GM23338 (cell line): ENCODE data around the gene AOAH. TPM values are rescaled to one million over a fixed set of nuclear protein-coding genes. Genes with fewer than 3 reads are reported as not detected.

Experiments
- ATAC-seq: fragments of 200-7000 bp; cut with Tn5 transposase; 3 replicates; pipeline ENCODE4 v1.9.1; 2020
- DNase-seq: peaks from one replicate; pipeline ENCODE4 v3.0.0-alpha.2; 2015; ENCODE audit warnings: low spot score
- H2AFZ ChIP-seq: fragments of 200-600 bp; sonication (generic); 2 replicates; pipeline ENCODE4 v1.8.0; 2016; ENCODE audit warnings: antibody characterized with exemption, mild to moderate bottlenecking, moderate library complexity
- H3F3A ChIP-seq: fragments of 200-600 bp; sonication (generic); replicated peaks from 2 replicates; pipeline ENCODE4 v1.8.0; 2017; ENCODE audit warnings: antibody characterized with exemption, mixed run types, low read depth
- H3K27ac ChIP-seq: fragments of 200-600 bp; sonication (generic); 2 replicates; pipeline ENCODE4 v1.6.1; 2016; ENCODE audit warnings: low read depth
- H3K27me3 ChIP-seq: fragments of 200-600 bp; sonication (generic); 2 replicates; pipeline ENCODE4 v1.8.0; 2016; ENCODE audit warnings: mild to moderate bottlenecking, mixed run types, moderate library complexity; ENCODE audit not compliant: insufficient read depth
- H3K36me3 ChIP-seq: fragments of 200-600 bp; sonication (generic); 2 replicates; pipeline ENCODE4 v1.8.0; 2016; ENCODE audit warnings: mild to moderate bottlenecking; ENCODE audit not compliant: insufficient read depth
- H3K4me1 ChIP-seq: fragments of 200-600 bp; sonication (generic); 2 replicates; pipeline ENCODE4 v1.8.0; 2016; ENCODE audit warnings: mild to moderate bottlenecking, moderate library complexity; ENCODE audit not compliant: insufficient read depth
- H3K4me2 ChIP-seq: fragments of 200-600 bp; sonication (generic); 2 replicates; pipeline ENCODE4 v1.7.1; 2017; ENCODE audit warnings: mixed run types
- H3K4me3 ChIP-seq: fragments of 200-600 bp; sonication (generic); 2 replicates; pipeline ENCODE4 v1.6.1; 2016; ENCODE audit warnings: mixed run types
- H3K79me2 ChIP-seq: fragments of 200-600 bp; sonication (generic); replicated peaks from 2 replicates; pipeline ENCODE4 v1.8.0; 2017; ENCODE audit warnings: mild to moderate bottlenecking; ENCODE audit not compliant: insufficient read depth
- H3K9me2 ChIP-seq: fragments of 200-600 bp; sonication (generic); 2 replicates; pipeline ENCODE4 v1.8.0; 2017; ENCODE audit not compliant: insufficient read depth
- H4K20me1 ChIP-seq: fragments of 200-600 bp; sonication (generic); replicated peaks from 2 replicates; pipeline ENCODE4 v1.8.0; 2017; ENCODE audit warnings: mild to moderate bottlenecking; ENCODE audit not compliant: insufficient read depth
- H3K27ac Mint-ChIP-seq: 2 replicates; pipeline ENCODE4 v1.8.0; 2020; ENCODE audit warnings: inconsistent platforms, mild to moderate bottlenecking, moderate library complexity, mixed read lengths
- H3K27me3 Mint-ChIP-seq: 3 replicates; pipeline ENCODE4 v1.8.0; 2022; ENCODE audit warnings: low read depth, mild to moderate bottlenecking, moderate library complexity, mixed read lengths, inconsistent platforms; ENCODE audit not compliant: insufficient read depth, poor library complexity
- H3K36me3 Mint-ChIP-seq: 3 replicates; pipeline ENCODE4 v1.8.0; 2021; ENCODE audit warnings: low read depth, mild to moderate bottlenecking, inconsistent platforms, moderate library complexity, mixed read lengths
- H3K4me1 Mint-ChIP-seq: 3 replicates; pipeline ENCODE4 v1.8.0; 2020; ENCODE audit warnings: mild to moderate bottlenecking, inconsistent platforms, mixed read lengths
- H3K4me3 Mint-ChIP-seq: 3 replicates; pipeline ENCODE4 v1.8.0; 2021; ENCODE audit warnings: moderate library complexity, mild to moderate bottlenecking, inconsistent platforms, mixed read lengths
- H3K9me3 Mint-ChIP-seq: 3 replicates; pipeline ENCODE4 v1.8.0; 2020; ENCODE audit warnings: moderate library complexity, mild to moderate bottlenecking, inconsistent platforms, mixed read lengths
- EZH2 ChIP-seq: fragments of 200-600 bp; sonication (generic); IDR thresholded peaks from one replicate; pipeline ENCODE4 v1.8.0; 2017; ENCODE audit warnings: antibody characterized with exemption, mild to moderate bottlenecking, low read depth; ENCODE audit not compliant: unreplicated experiment
- EZH2phosphoT487 ChIP-seq: fragments of 200-600 bp; sonication (generic); IDR thresholded peaks from one replicate; pipeline ENCODE4 v1.8.1; 2018; ENCODE audit warnings: antibody characterized with exemption; ENCODE audit not compliant: unreplicated experiment
- POLR2AphosphoS5 ChIP-seq: IDR thresholded peaks from 2 replicates; pipeline ENCODE4 v1.6.1; 2016; ENCODE audit warnings: antibody characterized with exemption, low read depth
- ZNF114 ChIP-seq: fragments of 250-450 bp; sonication (Bioruptor Pico); IDR thresholded peaks from 2 replicates; pipeline ENCODE4 v1.5.0; 2020; ENCODE audit warnings: mild to moderate bottlenecking, moderate library complexity
- ZNF331 ChIP-seq: fragments of 250-450 bp; sonication (Bioruptor Pico); IDR thresholded peaks from 2 replicates; pipeline ENCODE4 v1.5.0; 2020; ENCODE audit warnings: low read depth, mild to moderate bottlenecking, moderate library complexity
- polyA plus RNA-seq: library from polyadenylated mRNA; unstranded; fragments of >200 nt; fragmentation: Nextera tagmentation; extraction: Ambion mirVana; gene quantifications from 2 replicates; pipeline ENCODE4 v1.2.1, GENCODE V29; 2016
- total RNA-seq: library from RNA; depleted of rRNA; stranded (reverse); fragments of >200 nt; shearing (Covaris generic); gene quantifications from 2 replicates; pipeline ENCODE4 v1.2.3, GENCODE V29; 2014
- TF ChIP-seq, protein P1 (sequence below): IDR thresholded peaks from one replicate; pipeline ENCODE4 v1.6.1; 2018; ENCODE audit warnings: antibody characterized with exemption; ENCODE audit not compliant: unreplicated experiment

AOAH gene
- total and polyA plus RNA-seq, 2 experiments from 2014 or later, result not detected

DNA sequence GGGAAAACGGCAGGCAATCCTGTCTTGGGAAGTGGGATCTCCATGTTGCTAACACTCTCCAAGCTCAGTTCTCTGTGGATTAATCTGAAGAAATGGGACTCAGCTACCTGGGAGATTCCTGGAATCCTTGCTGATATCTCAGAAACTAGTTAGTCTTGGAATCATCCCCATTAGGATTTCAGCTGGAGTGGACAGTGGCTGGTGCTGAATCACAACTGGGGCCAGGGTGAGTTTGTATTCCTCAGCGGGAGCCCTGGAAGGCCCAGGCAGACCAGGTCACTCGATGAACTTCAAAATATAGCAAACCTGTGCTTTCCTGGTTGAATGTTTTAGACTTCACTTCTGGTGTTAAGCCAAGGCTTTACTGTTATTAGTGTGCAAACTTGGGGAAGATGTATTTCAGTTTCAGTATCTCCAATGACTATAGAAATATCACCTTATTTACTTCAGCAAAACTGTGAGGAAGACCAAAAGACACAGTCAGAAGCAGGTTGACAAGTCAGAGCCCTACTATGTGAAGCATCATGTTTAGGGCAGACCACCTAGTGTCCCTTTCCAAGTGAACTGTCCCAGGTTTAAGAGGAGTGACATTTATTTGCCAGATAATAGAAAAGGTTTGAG, 126.1 kb downstream of the AOAH start:
- Mint-ChIP-seq H3K9me3 (no peaks in the 10 kb centered on the region), H3K36me3 (no peaks in the 10 kb centered on the region), H3K27ac (no peak overlapping the region), H3K4me1 (peaks cover 10% of the 10 kb centered on the region; the same call in 2 of the 3 replicates), H3K4me3 (no peak overlapping the region), H3K27me3 (peaks cover 3% of the 10 kb centered on the region)
- TF ChIP-seq, protein P1, sequence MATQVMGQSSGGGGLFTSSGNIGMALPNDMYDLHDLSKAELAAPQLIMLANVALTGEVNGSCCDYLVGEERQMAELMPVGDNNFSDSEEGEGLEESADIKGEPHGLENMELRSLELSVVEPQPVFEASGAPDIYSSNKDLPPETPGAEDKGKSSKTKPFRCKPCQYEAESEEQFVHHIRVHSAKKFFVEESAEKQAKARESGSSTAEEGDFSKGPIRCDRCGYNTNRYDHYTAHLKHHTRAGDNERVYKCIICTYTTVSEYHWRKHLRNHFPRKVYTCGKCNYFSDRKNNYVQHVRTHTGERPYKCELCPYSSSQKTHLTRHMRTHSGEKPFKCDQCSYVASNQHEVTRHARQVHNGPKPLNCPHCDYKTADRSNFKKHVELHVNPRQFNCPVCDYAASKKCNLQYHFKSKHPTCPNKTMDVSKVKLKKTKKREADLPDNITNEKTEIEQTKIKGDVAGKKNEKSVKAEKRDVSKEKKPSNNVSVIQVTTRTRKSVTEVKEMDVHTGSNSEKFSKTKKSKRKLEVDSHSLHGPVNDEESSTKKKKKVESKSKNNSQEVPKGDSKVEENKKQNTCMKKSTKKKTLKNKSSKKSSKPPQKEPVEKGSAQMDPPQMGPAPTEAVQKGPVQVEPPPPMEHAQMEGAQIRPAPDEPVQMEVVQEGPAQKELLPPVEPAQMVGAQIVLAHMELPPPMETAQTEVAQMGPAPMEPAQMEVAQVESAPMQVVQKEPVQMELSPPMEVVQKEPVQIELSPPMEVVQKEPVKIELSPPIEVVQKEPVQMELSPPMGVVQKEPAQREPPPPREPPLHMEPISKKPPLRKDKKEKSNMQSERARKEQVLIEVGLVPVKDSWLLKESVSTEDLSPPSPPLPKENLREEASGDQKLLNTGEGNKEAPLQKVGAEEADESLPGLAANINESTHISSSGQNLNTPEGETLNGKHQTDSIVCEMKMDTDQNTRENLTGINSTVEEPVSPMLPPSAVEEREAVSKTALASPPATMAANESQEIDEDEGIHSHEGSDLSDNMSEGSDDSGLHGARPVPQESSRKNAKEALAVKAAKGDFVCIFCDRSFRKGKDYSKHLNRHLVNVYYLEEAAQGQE, result peak; percentile 62
- TF ChIP-seq POLR2AphosphoS5, result no peak
- peaks cover 4% of the 10 kb centered on the region; the same call in 1 of the 2 replicates for H3K9me2 ChIP-seq
- H3K27me3 ChIP-seq, result no peaks in the 10 kb centered on the region
- H3K27ac ChIP-seq, result no peak overlapping the region
- no peaks in the 10 kb centered on the region for H3F3A ChIP-seq
- DNase-seq, result no peak
- H3K4me3 ChIP-seq, result no peak overlapping the region
- no peaks in the 10 kb centered on the region for H4K20me1 ChIP-seq
- no peak overlapping the region for H2AFZ ChIP-seq
- no peaks in the 10 kb centered on the region for H3K79me2 ChIP-seq
- no peaks in the 10 kb centered on the region for H3K36me3 ChIP-seq
- 0 out of 2 replicates have a peak, but pooled peaks cover 6% of the 10 kb centered on the region for H3K4me1 ChIP-seq
- ATAC-seq, result peak; percentile 39; the same call in 2 of the 3 replicates
- no peak overlapping the region for H3K4me2 ChIP-seq

DNA sequence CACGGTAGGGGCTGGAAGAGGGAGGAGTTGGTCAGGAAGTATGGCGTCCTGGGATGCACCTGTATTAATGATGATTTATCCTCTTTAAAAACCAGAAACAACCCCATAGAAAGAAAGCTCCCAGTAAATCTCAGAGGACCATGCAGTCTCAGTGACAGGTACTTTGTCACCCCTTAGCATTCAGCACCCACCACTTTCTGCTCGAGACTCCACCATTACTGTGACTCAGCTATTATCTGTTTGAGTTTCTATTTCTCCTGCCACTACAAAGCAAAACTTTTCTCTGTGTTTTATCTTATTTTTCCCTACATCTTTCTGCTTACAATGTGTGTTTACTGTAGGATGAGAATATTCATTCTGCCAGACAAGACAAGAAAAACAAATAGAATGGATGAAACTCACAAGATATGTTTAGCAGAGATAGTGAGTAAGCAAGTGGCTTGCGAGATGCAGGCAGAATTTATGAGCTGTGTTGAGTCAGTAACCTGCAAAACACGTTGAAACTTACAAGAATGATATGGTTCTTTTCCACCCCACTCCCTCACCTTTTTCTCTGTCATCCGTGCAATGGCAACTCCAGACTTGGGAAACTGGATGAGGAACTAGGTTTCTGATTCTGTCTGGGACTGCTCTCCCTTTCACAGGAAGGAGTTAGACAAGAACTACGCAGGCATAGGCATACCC, 127.1 kb downstream of the AOAH start:
- no peaks in the 10 kb centered on the region for H3K27me3 ChIP-seq
- H3K27ac ChIP-seq, result no peak overlapping the region
- H4K20me1 ChIP-seq, result no peaks in the 10 kb centered on the region
- no peaks in the 10 kb centered on the region for H3F3A ChIP-seq
- Mint-ChIP-seq H3K27ac (0 out of 2 replicates have a peak overlapping the region, but pooled peaks have one; percentile 6), H3K9me3 (no peaks in the 10 kb centered on the region), H3K27me3 (peaks cover 3% of the 10 kb centered on the region), H3K4me1 (peaks cover 10% of the 10 kb centered on the region; the same call in 2 of the 3 replicates), H3K4me3 (no peak overlapping the region), H3K36me3 (no peaks in the 10 kb centered on the region)
- no peak for ATAC-seq
- no peak for DNase-seq
- peaks cover 4% of the 10 kb centered on the region; the same call in 1 of the 2 replicates for H3K9me2 ChIP-seq
- H3K4me2 ChIP-seq, result no peak overlapping the region
- peak overlapping the region; percentile 56; the same call in 1 of the 2 replicates for H2AFZ ChIP-seq
- H3K79me2 ChIP-seq, result no peaks in the 10 kb centered on the region
- H3K4me3 ChIP-seq, result no peak overlapping the region
- 0 out of 2 replicates have a peak, but pooled peaks cover 6% of the 10 kb centered on the region for H3K4me1 ChIP-seq
- no peaks in the 10 kb centered on the region for H3K36me3 ChIP-seq
- TF ChIP-seq ZNF331 (CRISPR knock-in tag) (no peak), EZH2 (no peak), ZNF114 (CRISPR knock-in tag) (no peak), EZH2phosphoT487 (no peak)
- TF ChIP-seq, protein P1, result no peak
